ENCODE results near the gene AGPAT1. TPM values are rescaled to one million over a fixed set of nuclear protein-coding genes. Genes with fewer than 3 reads are reported as not detected.
A peak's percentile ranks its signal among the peaks of the same experiment; 100 is the strongest.

Gene AGPAT1
- total and polyA plus RNA-seq, 10 of the 15 experiments (the other 5 are each of a cell fraction or from before 2014, with no cell fraction given): 13.9 to 39.5 (median 24.7) TPM

- TF ChIP-seq MLLT1 (IDR thresholded peaks at IDR 0.05): peak; percentile 96
- TF ChIP-seq ETV6 (conservative IDR thresholded peaks at IDR 0.05 in 1 of 2, IDR thresholded peaks at IDR 0.05 in 1 of 2; ENCODE audit: borderline replicate concordance in 1 of 2, low read depth in 1 of 2): peak in 1 of 2 experiments; percentile 64; a peak in 2 of 4 replicates
- TF ChIP-seq SMAD1 (IDR thresholded peaks at IDR 0.05; ENCODE audit: low read depth, partially characterized antibody): peak; percentile 93
- TF ChIP-seq FOXM1 (IDR thresholded peaks at IDR 0.05; ENCODE audit: low read depth, low read length): no peak
- peak; percentile 20; the same call in 1 of the 2 replicates for TF ChIP-seq IRF3 (IDR thresholded peaks at IDR 0.05)
- no peak for TF ChIP-seq ZNF24 (IDR thresholded peaks at IDR 0.05)
- TF ChIP-seq BHLHE40 (IDR thresholded peaks at IDR 0.05; ENCODE audit: borderline replicate concordance in 1 of 2, low read depth in 2 of 2, low read length in 1 of 2): peak; percentile 76 to 91; a peak in 3 of 4 replicates
- no peak for TF ChIP-seq ZSCAN29 (IDR thresholded peaks at IDR 0.05)
- peak; percentile 94 for TF ChIP-seq DPF2 (IDR thresholded peaks at IDR 0.05)
- peak; percentile 78 for TF ChIP-seq RELB (IDR thresholded peaks at IDR 0.05; ENCODE audit: low read depth)
- TF ChIP-seq NFIC (IDR thresholded peaks at IDR 0.05; ENCODE audit: low read depth, low read length): no peak
- peak; percentile 42 for TF ChIP-seq ZNF687 (IDR thresholded peaks at IDR 0.05)
- TF ChIP-seq CHD4 (IDR thresholded peaks at IDR 0.05): no peak
- peak; percentile 92 for TF ChIP-seq CHD2 (IDR thresholded peaks at IDR 0.05; ENCODE audit: borderline replicate concordance, low read depth, low read length)
- no peak for TF ChIP-seq CBX3 (IDR thresholded peaks at IDR 0.05; ENCODE audit: borderline replicate concordance, low read depth)
- TF ChIP-seq CHD1 (IDR thresholded peaks at IDR 0.05; ENCODE audit: low read depth, low read length): no peak
- no peak; the same call in 1 of the 2 replicates for TF ChIP-seq RFX5 (IDR thresholded peaks at IDR 0.05; ENCODE audit: low read depth, low read length)
- no peak for TF ChIP-seq ZNF622 (IDR thresholded peaks at IDR 0.05)
Measured at GRCh38 chr6:32195902-32196681, 20.2 kb upstream of the AGPAT1 start (continued).

Measured in GM12878 (cell line).